ENCODE results near the gene L1TD1. TPM values are rescaled to one million over a fixed set of nuclear protein-coding genes. Genes with fewer than 3 reads are reported as not detected.

L1TD1 gene
- total and polyA plus RNA-seq, 2 of the 13 experiments (the other 11 are each of a cell fraction or from before 2014, with no cell fraction given): not detected

DNA sequence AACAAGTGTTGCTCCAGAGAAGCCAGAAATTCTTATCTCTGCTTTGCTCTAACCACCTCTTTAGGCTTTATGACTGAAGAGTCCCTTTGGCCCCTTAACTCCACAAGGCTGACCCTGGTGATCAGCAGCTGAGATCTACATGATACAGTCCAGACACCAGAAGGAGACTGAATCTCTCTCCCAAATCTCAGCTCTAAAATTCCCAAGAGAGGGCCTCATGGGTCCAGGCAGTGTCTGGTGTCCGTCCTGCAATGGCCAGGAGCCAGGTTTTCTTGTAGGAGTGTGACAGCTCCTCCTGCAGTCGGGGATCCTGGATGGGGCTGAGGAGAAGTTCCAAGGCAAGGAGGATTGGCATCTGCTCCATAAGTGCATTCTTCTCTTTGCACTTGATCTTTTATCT, 35.3 kb downstream of the L1TD1 start:
- Histone ChIP-seq H4K20me1 (ENCODE audit: insufficient read depth, low read length) (no peaks in the 10 kb centered on the region), H3K4me3 (replicated peaks in 1 of 3; ENCODE audit: insufficient read depth in 1 of 3, low read depth in 2 of 3, low read length in 3 of 3) (peak overlapping the region in 1 of 3 experiments; percentile 26; a peak in 1 of 6 replicates), H3K9ac (ENCODE audit: insufficient read depth, low read depth, low read length) (0 out of 2 replicates have a peak overlapping the region, but pooled peaks have one; percentile 8), H3K36me3 (replicated peaks in 1 of 2; ENCODE audit: control insufficient read depth in 1 of 2, insufficient read depth in 2 of 2, low read length in 2 of 2) (no peaks in the 10 kb centered on the region), H3K27ac (ENCODE audit: extremely low read length, insufficient read depth, low read length) (no peak overlapping the region), H3K4me1 (ENCODE audit: insufficient read depth, low read length) (peaks cover 68% of the 10 kb centered on the region), H3K4me2 (ENCODE audit: low read depth, low read length) (peak overlapping the region; percentile 74), H2AFZ (ENCODE audit: low read length) (peak overlapping the region; percentile 57), H3K27me3 (ENCODE audit: control insufficient read depth in 1 of 2, insufficient read depth in 2 of 2, low read length in 2 of 2) (no peaks in the 10 kb centered on the region), H3K79me2 (ENCODE audit: insufficient read depth, low read length) (no peaks in the 10 kb centered on the region), H3K9me3 (ENCODE audit: low read length) (no peaks in the 10 kb centered on the region)
- FAIRE-seq (no peak), ATAC-seq (0 out of 3 replicates have a peak, but pooled peaks have one; percentile 4), DNase-seq (ENCODE audit: low spot score) (no peak)
- in situ Hi-C loops (cut with HindIII; ENCODE audit: extremely low pct_ligation_motif_present, low pct_unique_long_range_greater_than_20kb): no loop called here
- TF ChIP-seq, protein P1, sequence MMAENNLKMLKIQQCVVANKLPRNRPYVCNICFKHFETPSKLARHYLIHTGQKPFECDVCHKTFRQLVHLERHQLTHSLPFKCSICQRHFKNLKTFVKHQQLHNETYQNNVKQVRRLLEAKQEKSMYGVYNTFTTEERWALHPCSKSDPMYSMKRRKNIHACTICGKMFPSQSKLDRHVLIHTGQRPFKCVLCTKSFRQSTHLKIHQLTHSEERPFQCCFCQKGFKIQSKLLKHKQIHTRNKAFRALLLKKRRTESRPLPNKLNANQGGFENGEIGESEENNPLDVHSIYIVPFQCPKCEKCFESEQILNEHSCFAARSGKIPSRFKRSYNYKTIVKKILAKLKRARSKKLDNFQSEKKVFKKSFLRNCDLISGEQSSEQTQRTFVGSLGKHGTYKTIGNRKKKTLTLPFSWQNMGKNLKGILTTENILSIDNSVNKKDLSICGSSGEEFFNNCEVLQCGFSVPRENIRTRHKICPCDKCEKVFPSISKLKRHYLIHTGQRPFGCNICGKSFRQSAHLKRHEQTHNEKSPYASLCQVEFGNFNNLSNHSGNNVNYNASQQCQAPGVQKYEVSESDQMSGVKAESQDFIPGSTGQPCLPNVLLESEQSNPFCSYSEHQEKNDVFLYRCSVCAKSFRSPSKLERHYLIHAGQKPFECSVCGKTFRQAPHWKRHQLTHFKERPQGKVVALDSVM (CRISPR knock-in tag; IDR thresholded peaks at IDR 0.05): 0 out of 2 replicates have a peak, but pooled peaks have one; percentile 6
- no peak for TF ChIP-seq GATAD1 (CRISPR knock-in tag; IDR thresholded peaks at IDR 0.05)
- 19% methylated on average over 2 of the region's 2 CpGs for WGBS (ENCODE audit: low lambda C conversion rate)
- intact Hi-C loops (cut with micrococcal nuclease; ENCODE audit: unreplicated experiment): no loop called here
- BruUV-seq (replicated peaks): no TSS peak
- POLR2A ChIA-PET: interaction anchor here (0.7 to 1.3 kb wide), 3 partner anchors 8 to 31 kb away, joined by 3 to 5 read pairs (median 3); no protein-coding TSS in a partner anchor
- CTCF ChIA-PET (ENCODE audit: low intra/inter-chr PET ratio, low total read pairs): no interaction called here

DNA sequence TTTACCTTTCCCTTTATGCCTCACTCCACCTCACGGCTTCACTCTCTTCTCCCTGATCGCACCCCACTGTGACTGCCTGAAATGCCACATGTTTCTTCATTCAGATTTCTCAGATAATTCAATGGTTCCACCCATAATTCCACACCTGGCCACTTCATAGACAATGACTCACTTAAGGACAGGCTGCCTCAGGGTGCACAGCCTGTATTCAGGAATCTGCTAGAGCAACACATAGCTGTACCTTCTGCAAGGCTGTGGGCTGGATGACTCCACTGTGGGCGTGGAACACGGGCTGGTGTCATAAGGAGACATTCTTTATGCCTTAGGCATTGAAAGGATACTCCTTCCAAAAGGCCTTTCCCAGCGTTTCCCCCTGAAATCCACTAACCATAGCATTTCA, 36.1 kb downstream of the L1TD1 start:
- peaks cover 74% of the 10 kb centered on the region for H3K4me1 ChIP-seq (ENCODE audit: insufficient read depth, low read length)
- no peaks in the 10 kb centered on the region for H3K79me2 ChIP-seq (ENCODE audit: insufficient read depth, low read length)
- CTCF ChIA-PET (ENCODE audit: low intra/inter-chr PET ratio, low total read pairs): no interaction called here
- H4K20me1 ChIP-seq (ENCODE audit: insufficient read depth, low read length): no peaks in the 10 kb centered on the region
- H3K4me2 ChIP-seq (ENCODE audit: low read depth, low read length): no peak overlapping the region
- in situ Hi-C loops (cut with HindIII; ENCODE audit: extremely low pct_ligation_motif_present, low pct_unique_long_range_greater_than_20kb): no loop called here
- TF ChIP-seq ZMAT3 (CRISPR knock-in tag; conservative IDR thresholded peaks at IDR 0.05) (no peak), TCF12 (IDR thresholded peaks at IDR 0.05) (no peak), TCF12 (CRISPR knock-in tag; IDR thresholded peaks at IDR 0.05) (no peak), FOXM1 (CRISPR knock-in tag; IDR thresholded peaks at IDR 0.05) (no peak), SYNCRIP (IDR thresholded peaks at IDR 0.05; ENCODE audit: insufficient read depth, low read depth, low read length) (no peak), SRSF1 (optimal IDR thresholded peaks at IDR 0.05; ENCODE audit: low read depth, low read length) (no peak), MBNL3 (CRISPR knock-in tag; conservative IDR thresholded peaks at IDR 0.05) (no peak), CBX2 (IDR thresholded peaks at IDR 0.05; ENCODE audit: low read depth, low read length) (no peak), CBX2 (CRISPR knock-in tag; IDR thresholded peaks at IDR 0.05; ENCODE audit: low read depth) (no peak), MAZ (IDR thresholded peaks at IDR 0.05; ENCODE audit: borderline replicate concordance, low read depth, low read length) (no peak), MAZ (CRISPR knock-in tag; IDR thresholded peaks at IDR 0.05; ENCODE audit: low read depth) (no peak)
- H3K27me3 ChIP-seq (ENCODE audit: control insufficient read depth in 1 of 2, insufficient read depth in 2 of 2, low read length in 2 of 2): no peaks in the 10 kb centered on the region
- 49% methylated on average over 3 of the region's 5 CpGs for WGBS (ENCODE audit: low lambda C conversion rate)
- H3K9me3 ChIP-seq (ENCODE audit: low read length): no peaks in the 10 kb centered on the region
- H3K4me3 ChIP-seq (replicated peaks in 1 of 3; ENCODE audit: insufficient read depth in 1 of 3, low read depth in 2 of 3, low read length in 3 of 3): no peak overlapping the region
- intact Hi-C loops (cut with micrococcal nuclease; ENCODE audit: unreplicated experiment): no loop called here
- FAIRE-seq (no peak), DNase-seq (ENCODE audit: low spot score) (no peak), ATAC-seq (no peak)
- H3K9ac ChIP-seq (ENCODE audit: insufficient read depth, low read depth, low read length): no peak overlapping the region
- no TSS peak for BruUV-seq (replicated peaks)
- no peak overlapping the region for H2AFZ ChIP-seq (ENCODE audit: low read length)
- H3K27ac ChIP-seq (ENCODE audit: extremely low read length, insufficient read depth, low read length): no peak overlapping the region
- POLR2A ChIA-PET: no interaction called here
- H3K36me3 ChIP-seq (replicated peaks in 1 of 2; ENCODE audit: control insufficient read depth in 1 of 2, insufficient read depth in 2 of 2, low read length in 2 of 2): no peaks in the 10 kb centered on the region
